Measurements from ENCODE around the gene SCIN.
A peak's percentile ranks its signal among the peaks of the same experiment; 100 is the strongest.
"Not testable (repeated sequence)": the region's sequence is repeated elsewhere in the genome, so short reads cannot be mapped to it uniquely, and the experiment has no call there.

Gene SCIN

GRCh38 chr7:12570534-12571461 is at the start of gene SCIN:
TSS of gene SCIN (plus strand) at chr7:12570720. CDS start at chr7:12570787, 67 bp downstream.
- no peak for TF ChIP-seq POLR2A (IDR thresholded peaks at IDR 0.05; ENCODE audit: low read depth, low read length)
- no peak for DNase-seq (ENCODE audit: insufficient read length, low spot score)
- FAIRE-seq: no peak

DNA sequence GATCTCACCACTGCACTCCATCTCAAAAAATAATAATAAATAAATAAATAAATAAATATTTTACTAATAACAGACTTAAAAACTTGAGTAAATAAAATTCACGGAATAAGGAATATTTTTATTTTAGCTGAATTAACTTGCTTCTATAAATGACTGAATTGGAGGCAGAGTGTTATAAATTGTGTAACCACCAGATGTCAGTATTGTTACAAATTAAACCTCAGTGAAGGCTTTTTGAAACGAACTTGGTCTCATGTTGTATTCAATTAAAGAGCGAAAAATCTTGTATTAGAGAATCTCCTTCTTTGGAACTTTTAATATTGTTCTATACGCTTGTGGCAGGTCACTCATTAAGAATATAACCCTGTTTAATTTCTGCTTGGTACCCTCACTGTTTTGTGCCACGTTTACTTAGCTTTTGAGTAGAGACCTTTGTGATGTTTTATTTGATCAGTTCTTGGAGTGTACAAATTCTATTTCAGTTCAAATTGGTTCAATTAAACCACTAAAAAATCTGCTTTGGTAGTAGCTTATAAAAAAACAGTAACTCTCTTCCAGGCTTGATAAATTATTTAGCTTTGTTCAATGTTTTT is 45.6 kb upstream of the SCIN start:
- DNase-seq (ENCODE audit: insufficient read length, low spot score) (no peak), FAIRE-seq (peak; percentile 99)
- no peak for TF ChIP-seq POLR2A (IDR thresholded peaks at IDR 0.05; ENCODE audit: low read depth, low read length)

GRCh38 chr7:12526693-12527092 is 43.8 kb upstream of the SCIN start:
- DNase-seq (ENCODE audit: insufficient read length, low spot score): not testable (repeated sequence)
- peak; percentile 99 for FAIRE-seq

DNA sequence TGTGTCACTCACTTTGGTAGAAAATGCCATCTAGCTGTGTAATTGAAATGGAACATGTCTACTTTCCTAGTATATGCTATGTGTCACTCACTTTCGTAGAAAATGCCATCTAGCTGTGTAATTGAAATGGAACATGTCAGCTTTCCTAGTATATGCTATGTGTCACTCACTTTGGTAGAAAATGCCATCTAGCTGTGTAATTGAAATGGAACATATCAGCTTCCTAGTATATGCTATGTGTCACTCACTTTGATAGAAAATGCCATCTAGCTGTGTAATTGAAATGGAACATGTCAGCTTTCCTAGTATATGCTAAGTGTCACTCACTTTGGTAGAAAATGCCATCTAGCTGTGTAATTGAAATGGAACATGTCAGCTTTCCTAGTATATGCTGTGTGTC is 42.9 kb upstream of the SCIN start:
- DNase-seq (ENCODE audit: insufficient read length, low spot score): not testable (repeated sequence)
- FAIRE-seq: peak; percentile 23

DNA sequence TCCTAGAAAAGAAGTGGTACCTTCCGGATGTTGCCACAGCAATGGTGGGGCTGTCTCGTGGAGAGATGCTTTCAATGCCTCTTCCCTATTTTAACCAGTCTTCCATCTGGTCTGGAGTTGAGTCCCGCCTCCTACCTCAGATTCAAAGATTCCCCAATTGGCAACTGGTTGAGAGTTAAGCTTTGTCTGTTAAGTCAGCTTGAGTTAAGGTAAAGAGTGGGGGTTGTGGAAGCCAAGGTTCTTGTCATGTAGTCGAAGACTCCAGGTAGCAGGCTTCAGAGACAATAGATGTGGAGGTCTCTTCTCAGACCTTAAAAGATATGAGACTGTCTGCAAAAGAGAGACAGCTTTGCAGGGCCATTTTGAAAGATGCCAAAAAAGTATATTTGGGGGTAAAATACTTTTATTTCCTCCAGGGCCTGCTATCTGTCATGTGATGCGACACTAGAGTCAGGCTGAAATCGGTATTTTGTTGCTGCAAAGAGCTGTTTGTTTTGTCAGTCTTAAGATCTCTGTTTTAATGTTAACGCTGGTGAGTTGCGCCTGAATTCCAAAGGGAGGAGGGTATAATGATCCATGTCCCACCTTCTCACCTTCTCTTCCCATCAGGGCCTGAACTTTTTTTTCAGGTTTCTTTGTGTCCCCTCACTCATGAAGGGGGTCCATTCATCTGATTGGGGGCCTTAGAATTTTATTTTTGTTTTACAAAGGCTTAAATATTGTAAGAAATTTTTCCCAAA is 40.4 kb upstream of the SCIN start:
- no peak for FAIRE-seq
- DNase-seq (ENCODE audit: insufficient read length, low spot score): no peak
- no peak for TF ChIP-seq POLR2A (IDR thresholded peaks at IDR 0.05; ENCODE audit: low read depth, low read length)

DNA sequence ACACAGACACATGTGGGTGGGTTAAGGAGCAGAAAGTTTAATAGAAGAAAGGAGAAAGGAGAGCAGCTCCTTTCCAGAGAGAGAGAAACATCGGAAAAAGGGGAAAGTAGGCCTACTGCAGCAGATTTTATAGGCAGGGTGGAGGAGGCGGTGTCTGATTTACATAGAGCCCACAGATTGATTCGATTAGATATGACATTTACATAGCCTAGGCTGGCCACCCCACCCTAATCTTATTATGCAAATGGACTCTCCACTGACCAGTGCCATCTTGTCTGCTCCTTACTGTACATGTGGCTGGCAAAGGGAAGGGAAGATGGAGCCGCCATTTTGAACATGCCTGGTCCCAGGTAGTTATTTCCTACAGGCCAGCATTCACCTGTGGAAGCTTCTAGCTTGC is 38.7 kb upstream of the SCIN start:
- no peak for TF ChIP-seq POLR2A (IDR thresholded peaks at IDR 0.05; ENCODE audit: low read depth, low read length)
- no peak for FAIRE-seq
- DNase-seq (ENCODE audit: insufficient read length, low spot score): no peak

DNA sequence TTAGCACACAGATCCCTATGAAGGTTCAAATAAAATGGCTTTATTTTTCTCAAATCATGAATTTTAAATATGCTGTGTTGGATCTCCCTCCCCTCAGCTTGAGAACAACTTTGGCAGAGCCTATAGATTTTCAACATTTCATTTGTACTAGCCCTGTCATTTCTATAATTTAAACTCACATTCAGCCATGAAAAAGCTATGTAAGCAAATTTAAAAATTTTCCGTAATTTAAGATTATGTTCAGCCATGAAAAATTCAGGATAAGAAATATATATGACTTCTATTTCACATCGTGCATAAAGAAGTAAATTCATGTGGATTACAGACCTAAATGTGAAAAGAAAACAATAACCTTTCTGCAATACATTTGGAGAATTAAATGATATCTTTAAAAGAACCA is 36.5 kb upstream of the SCIN start:
- no peak for DNase-seq (ENCODE audit: insufficient read length, low spot score)
- FAIRE-seq: no peak
- TF ChIP-seq POLR2A (IDR thresholded peaks at IDR 0.05; ENCODE audit: low read depth, low read length): no peak

- no peak for TF ChIP-seq POLR2A (IDR thresholded peaks at IDR 0.05; ENCODE audit: low read depth, low read length)
- no peak for DNase-seq (ENCODE audit: insufficient read length, low spot score)
- no peak for FAIRE-seq
Observed at GRCh38 chr7:12539681-12540080, 30.8 kb upstream of the SCIN start.

DNA sequence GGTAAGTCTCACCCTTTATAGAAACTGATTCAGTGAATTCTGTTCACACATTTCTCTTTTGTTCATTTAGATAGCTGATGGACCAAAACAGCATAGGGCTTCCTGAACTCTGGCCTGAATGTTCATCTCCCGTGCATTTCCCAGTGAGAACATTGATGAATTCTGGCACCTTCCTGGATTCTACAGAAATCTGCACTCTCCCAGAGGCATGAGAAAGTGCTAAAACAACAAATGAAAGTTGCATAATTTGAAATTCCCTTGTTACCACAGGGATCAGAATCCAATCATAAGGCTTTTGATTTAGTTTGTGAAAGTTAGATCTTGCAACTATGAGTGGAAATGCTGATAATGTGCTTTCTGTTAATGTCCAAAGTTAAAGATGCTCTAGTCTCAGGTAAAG is 29.7 kb upstream of the SCIN start:
- FAIRE-seq: no peak
- DNase-seq (ENCODE audit: insufficient read length, low spot score): no peak

GRCh38 chr7:12543586-12543985 is 26.9 kb upstream of the SCIN start:
- no peak for DNase-seq (ENCODE audit: insufficient read length, low spot score)
- TF ChIP-seq POLR2A (IDR thresholded peaks at IDR 0.05; ENCODE audit: low read depth, low read length): no peak
- FAIRE-seq: peak; percentile 95

More for the DNA sequence above, 29.7 kb upstream of the SCIN start:
- TF ChIP-seq POLR2A (IDR thresholded peaks at IDR 0.05; ENCODE audit: low read depth, low read length): no peak

DNA sequence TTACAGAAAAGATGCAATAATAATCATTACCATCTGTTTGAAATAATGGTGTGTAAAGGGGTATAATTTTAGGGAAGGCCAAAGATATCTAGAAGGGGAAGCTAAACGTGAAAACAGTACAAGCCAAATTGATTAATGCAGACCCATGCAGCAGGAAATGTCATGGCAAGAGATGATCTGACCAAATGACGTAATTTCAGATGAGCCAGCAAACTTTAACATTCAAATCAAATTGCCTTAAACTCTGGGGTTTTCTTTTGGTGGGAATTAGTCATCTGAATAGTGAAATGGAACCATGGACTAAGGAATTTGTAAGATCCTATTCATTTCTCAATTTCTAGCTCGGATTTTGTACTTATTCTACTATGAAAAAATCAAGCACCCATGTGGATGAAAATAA is 21.4 kb upstream of the SCIN start:
- FAIRE-seq: peak; percentile 97
- no peak for TF ChIP-seq POLR2A (IDR thresholded peaks at IDR 0.05; ENCODE audit: low read depth, low read length)
- no peak for DNase-seq (ENCODE audit: insufficient read length, low spot score)

DNA sequence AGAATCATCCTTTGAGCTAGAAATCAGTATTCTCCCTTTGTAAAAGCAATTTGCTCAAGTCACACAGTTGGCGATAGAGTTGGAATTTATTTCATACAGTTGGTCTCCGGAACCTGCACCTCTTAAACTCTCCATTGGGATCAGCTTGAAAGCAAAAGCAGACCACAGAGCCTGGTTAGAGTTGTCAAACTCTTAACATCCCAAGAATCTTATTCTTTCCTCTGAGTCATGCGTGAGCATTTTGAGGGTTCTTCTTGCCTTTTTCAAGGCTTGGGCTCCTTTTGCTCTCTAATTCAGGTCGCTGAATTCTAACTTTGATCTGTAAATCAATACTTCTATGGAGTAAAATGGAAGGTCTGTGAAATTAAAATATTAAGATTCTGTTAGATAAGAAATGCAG is 19.6 kb upstream of the SCIN start:
- FAIRE-seq (peak; percentile 68), DNase-seq (ENCODE audit: insufficient read length, low spot score) (no peak)
- no peak for TF ChIP-seq POLR2A (IDR thresholded peaks at IDR 0.05; ENCODE audit: low read depth, low read length)

GRCh38 chr7:12552876-12553275 is 17.6 kb upstream of the SCIN start:
- no peak for FAIRE-seq
- DNase-seq (ENCODE audit: insufficient read length, low spot score): no peak
- no peak for TF ChIP-seq POLR2A (IDR thresholded peaks at IDR 0.05; ENCODE audit: low read depth, low read length)

DNA sequence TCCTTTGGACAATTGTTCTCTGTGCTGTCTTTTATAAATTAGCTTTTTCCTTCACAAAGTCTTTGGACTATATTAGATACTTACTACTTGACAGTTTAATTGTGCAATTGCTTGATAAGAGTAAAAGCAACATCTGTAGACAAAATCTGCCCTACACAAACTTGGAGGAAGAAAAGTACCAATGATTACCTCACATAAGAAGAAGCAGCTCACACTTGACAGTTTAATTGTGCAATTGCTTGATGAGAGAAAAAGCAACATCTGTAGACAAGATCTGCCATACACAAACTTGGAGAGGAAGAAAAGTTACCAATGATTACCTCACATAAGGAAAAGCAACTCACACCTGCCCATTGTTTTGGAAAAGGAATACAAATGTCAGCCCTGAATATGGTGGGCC is 17.1 kb upstream of the SCIN start:
- DNase-seq (ENCODE audit: insufficient read length, low spot score): no peak
- FAIRE-seq: peak; percentile 41
- TF ChIP-seq POLR2A (IDR thresholded peaks at IDR 0.05; ENCODE audit: low read depth, low read length): no peak
